MCF 10A (cell line): ENCODE results near the gene HYI. TPM values are rescaled to one million over a fixed set of nuclear protein-coding genes. Genes with fewer than 3 reads are reported as not detected.

Experiments used
- BruUV-seq: library from RNA; stranded (reverse); fragments of 400-500 nt; replicated peaks from 2 replicates; lab custom pipeline; 2021; lab: Mats Ljungman, UMichigan
- CTCF ChIA-PET: fragments of 300-600 bp; sonication (Branson Sonifier 250); formaldehyde crosslinking; extraction: SDS; loops from one replicate; lab custom pipeline; 2021; ENCODE audit warnings: antibody characterized with exemption, inconsistent platforms; lab: Yijun Ruan, JAX
- POLR2A ChIA-PET: fragments of 300-600, 350-650 bp; sonication (Branson Sonifier 250); formaldehyde crosslinking; extraction: SDS; loops from one replicate; lab custom pipeline; 2020; ENCODE audit warnings: antibody characterized with exemption, inconsistent platforms; lab: Yijun Ruan, JAX
- DNase-seq: peaks from one replicate; pipeline ENCODE4 v3.0.0-alpha.2; 2018; ENCODE audit not compliant: unreplicated experiment
- H3K27ac Mint-ChIP-seq: one replicate; pipeline ENCODE4 v1.8.0; 2022; ENCODE audit warnings: mild to moderate bottlenecking, low read depth, mixed read lengths; ENCODE audit not compliant: unreplicated experiment
- H3K27me3 Mint-ChIP-seq: one replicate; pipeline ENCODE4 v1.8.0; 2022; ENCODE audit warnings: mixed read lengths; ENCODE audit not compliant: insufficient read depth, unreplicated experiment
- H3K36me3 Mint-ChIP-seq: one replicate; pipeline ENCODE4 v1.8.0; 2022; ENCODE audit warnings: mild to moderate bottlenecking, moderate library complexity, mixed read lengths; ENCODE audit not compliant: insufficient read depth, unreplicated experiment
- H3K4me1 Mint-ChIP-seq: one replicate; pipeline ENCODE4 v1.8.0; 2022; ENCODE audit warnings: mixed read lengths; ENCODE audit not compliant: insufficient read depth, unreplicated experiment
- H3K4me3 Mint-ChIP-seq: one replicate; pipeline ENCODE4 v1.8.0; 2022; ENCODE audit warnings: mild to moderate bottlenecking, moderate library complexity, mixed read lengths; ENCODE audit not compliant: unreplicated experiment
- H3K9me3 Mint-ChIP-seq: one replicate; pipeline ENCODE4 v1.8.0; 2022; ENCODE audit warnings: mixed read lengths; ENCODE audit not compliant: unreplicated experiment
- intact Hi-C: fragments of 100-400 bp; cut with micrococcal nuclease; formaldehyde crosslinking; loops from 2 replicates; pipeline ENCODE4 v1.14.1; 2022
- total RNA-seq: library from RNA; stranded (reverse); gene quantifications from 2 replicates; pipeline ENCODE4 v1.2.3, GENCODE V29; 2022
- TF ChIP-seq, protein P1 (sequence below): fragments of 200-600 bp; IDR thresholded peaks from one replicate; pipeline ENCODE4 v1.8.0; 2022; ENCODE audit warnings: antibody characterized with exemption, mild to moderate bottlenecking; ENCODE audit not compliant: unreplicated experiment

HYI gene
- total RNA-seq, 1 experiment from 2014 or later, result 23.0 TPM

DNA sequence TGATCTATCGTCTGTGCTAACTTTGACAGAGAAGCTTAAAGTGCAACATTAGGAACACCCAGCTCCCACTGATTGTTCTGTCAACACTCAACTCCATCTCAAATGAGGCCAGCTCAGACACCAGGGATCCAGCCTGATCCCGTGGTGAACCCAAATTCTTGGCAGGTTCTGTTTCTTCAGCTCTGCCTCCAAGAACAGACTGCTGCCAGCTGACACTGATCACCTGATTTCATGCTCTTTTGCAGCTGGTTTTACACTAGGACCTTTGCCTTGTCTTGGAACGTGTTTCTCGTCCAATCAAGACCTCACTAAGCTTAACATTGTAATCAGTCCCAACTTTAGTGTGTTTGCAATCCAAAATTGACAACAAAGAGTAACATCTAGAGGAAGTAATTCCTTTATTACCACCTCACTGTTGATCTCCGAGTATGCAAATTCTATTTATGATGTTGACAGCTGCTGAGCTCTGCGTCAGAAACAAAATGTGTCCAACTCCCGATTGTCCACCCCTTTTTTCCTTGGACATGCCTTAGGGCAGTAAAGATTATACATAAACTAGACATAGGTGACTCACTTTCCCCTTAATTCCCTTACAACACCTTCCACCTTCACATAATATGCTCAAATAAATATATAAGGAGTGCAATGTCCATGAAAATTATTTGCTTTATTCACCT is 1.6 kb upstream of the HYI start:
- no peak overlapping the region for H3K4me3 Mint-ChIP-seq
- peaks cover 16% of the 10 kb centered on the region for H3K4me1 Mint-ChIP-seq
- ChIA-PET CTCF (interaction anchor here (0.7 to 1.3 kb wide), 2 partner anchors 75 to 229 kb away, joined by 3 to 5 read pairs; no protein-coding TSS in a partner anchor), POLR2A (interaction anchor here (1.0 to 2.8 kb wide), 4 partner anchors 8 to 95 kb away, joined by 4 to 16 read pairs (median 11); no protein-coding TSS in a partner anchor)
- TF ChIP-seq, protein P1, sequence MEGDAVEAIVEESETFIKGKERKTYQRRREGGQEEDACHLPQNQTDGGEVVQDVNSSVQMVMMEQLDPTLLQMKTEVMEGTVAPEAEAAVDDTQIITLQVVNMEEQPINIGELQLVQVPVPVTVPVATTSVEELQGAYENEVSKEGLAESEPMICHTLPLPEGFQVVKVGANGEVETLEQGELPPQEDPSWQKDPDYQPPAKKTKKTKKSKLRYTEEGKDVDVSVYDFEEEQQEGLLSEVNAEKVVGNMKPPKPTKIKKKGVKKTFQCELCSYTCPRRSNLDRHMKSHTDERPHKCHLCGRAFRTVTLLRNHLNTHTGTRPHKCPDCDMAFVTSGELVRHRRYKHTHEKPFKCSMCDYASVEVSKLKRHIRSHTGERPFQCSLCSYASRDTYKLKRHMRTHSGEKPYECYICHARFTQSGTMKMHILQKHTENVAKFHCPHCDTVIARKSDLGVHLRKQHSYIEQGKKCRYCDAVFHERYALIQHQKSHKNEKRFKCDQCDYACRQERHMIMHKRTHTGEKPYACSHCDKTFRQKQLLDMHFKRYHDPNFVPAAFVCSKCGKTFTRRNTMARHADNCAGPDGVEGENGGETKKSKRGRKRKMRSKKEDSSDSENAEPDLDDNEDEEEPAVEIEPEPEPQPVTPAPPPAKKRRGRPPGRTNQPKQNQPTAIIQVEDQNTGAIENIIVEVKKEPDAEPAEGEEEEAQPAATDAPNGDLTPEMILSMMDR, result no peak
- DNase-seq, result no peak
- no peak overlapping the region for H3K27ac Mint-ChIP-seq
- intact Hi-C loops, result no loop called here
- H3K27me3 Mint-ChIP-seq, result no peaks in the 10 kb centered on the region
- H3K36me3 Mint-ChIP-seq, result peaks cover 29% of the 10 kb centered on the region
- BruUV-seq, result no TSS peak
- H3K9me3 Mint-ChIP-seq, result no peaks in the 10 kb centered on the region

DNA sequence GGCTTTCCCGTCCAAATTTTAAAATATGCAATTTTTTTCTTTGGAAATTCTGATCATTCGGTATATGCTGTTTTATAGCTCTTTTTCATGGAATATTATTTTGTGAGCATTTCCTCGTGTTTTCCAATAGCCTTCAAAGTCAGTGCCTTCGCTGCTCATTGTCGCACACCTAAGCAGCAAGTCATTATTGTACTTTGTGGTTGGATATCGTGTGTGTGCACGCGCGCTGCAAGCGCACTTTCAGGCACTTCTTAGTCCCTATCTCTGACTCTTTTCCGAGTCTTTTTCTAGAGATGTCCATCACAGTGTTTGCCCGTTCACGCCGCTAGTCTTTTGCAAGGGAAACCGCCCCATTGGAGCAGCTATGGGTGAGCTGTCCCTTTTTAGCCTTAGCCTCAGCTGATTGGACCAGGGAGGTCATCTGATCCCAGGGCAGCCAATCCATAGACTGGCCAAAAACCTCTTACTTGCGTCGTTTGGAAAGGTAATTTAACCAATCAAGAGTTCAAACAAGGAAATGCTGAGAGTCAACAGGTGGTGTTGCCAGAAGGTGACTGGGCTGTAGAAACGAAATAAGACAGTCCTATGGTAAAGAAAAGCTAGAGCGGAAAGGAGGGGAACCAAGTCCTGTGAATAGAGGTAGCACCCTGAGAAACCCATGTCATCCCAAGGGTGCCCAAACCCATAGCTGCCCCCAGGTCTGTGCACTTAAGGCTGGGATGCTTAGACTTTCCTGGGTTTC is 710 bp upstream of the HYI start:
- TF ChIP-seq, protein P1, result no peak
- H3K4me1 Mint-ChIP-seq, result peaks cover 16% of the 10 kb centered on the region
- TSS peak; percentile 41 for BruUV-seq
- ChIA-PET CTCF (interaction anchor here (0.8 to 1.3 kb wide), 2 partner anchors 215 to 228 kb away, joined by 4 to 5 read pairs; no protein-coding TSS in a partner anchor), POLR2A (interaction anchor here (0.6 to 2.8 kb wide), 9 partner anchors 9 to 261 kb away, joined by 3 to 16 read pairs (median 4); no protein-coding TSS in a partner anchor)
- peak; percentile 82 for DNase-seq
- peak overlapping the region; percentile 78 for H3K4me3 Mint-ChIP-seq
- H3K36me3 Mint-ChIP-seq, result peaks cover 27% of the 10 kb centered on the region
- no peaks in the 10 kb centered on the region for H3K9me3 Mint-ChIP-seq
- peak overlapping the region; percentile 79 for H3K27ac Mint-ChIP-seq
- intact Hi-C loops, result no loop called here
- H3K27me3 Mint-ChIP-seq, result no peaks in the 10 kb centered on the region

DNA sequence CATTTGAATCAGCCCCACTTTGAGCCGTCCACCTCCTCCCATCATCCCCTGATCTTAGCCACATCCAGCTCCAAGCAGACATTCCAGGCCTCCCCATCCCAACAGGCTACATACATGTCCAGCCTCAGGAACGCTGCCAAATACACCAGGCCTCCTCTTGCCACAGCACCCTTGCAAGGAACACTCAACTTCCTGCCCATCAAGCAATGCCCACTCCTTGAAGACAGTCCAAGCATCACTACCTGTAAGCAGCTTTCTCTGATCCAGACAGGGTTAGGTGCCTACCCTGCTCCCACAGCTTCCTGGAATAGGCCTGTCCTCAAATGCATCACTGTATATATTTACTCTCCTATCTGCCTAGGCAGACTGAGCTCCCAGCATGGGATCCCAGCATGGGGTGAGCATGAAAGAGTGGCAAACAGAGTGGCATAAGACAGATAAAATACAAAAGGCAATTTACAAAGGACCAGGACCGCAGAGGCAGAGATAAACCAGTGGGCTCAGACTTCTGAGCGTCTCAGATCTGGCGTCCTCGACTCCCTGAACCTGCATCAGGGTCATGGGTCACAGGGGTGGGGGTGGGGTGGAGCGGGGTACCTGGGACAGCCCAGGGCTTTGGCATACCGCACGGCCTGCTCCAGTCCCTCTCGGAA is 816 bp downstream of the HYI start:
- Mint-ChIP-seq H3K27ac (no peak overlapping the region), H3K27me3 (no peaks in the 10 kb centered on the region), H3K4me3 (peak overlapping the region; percentile 78), H3K9me3 (no peaks in the 10 kb centered on the region), H3K36me3 (peaks cover 27% of the 10 kb centered on the region), H3K4me1 (peaks cover 16% of the 10 kb centered on the region)
- BruUV-seq, result no TSS peak
- intact Hi-C loops, result no loop called here
- POLR2A ChIA-PET, result interaction anchor here (0.8 to 2.8 kb wide), 3 partner anchors 11 to 85 kb away, joined by 4 to 16 read pairs (median 6); partner anchors contain the start of gene ELOVL1
- CTCF ChIA-PET, result no interaction called here
- TF ChIP-seq, protein P1, result no peak
- DNase-seq, result peak; percentile 70
